Activated CD4-positive, CD25-positive, alpha-beta regulatory T cell treated with anti-CD3 and anti-CD28 coated beads, Interleukin-2, amount 50 U/mL, for 16 hours (primary cell): Measurements from ENCODE around the gene PROZ.

ENCODE experiments used
- DNase-seq: peaks from one replicate; pipeline ENCODE4 v3.0.0-alpha.2; 2020; ENCODE audit warnings: low read depth, low spot score

The PROZ gene

DNA sequence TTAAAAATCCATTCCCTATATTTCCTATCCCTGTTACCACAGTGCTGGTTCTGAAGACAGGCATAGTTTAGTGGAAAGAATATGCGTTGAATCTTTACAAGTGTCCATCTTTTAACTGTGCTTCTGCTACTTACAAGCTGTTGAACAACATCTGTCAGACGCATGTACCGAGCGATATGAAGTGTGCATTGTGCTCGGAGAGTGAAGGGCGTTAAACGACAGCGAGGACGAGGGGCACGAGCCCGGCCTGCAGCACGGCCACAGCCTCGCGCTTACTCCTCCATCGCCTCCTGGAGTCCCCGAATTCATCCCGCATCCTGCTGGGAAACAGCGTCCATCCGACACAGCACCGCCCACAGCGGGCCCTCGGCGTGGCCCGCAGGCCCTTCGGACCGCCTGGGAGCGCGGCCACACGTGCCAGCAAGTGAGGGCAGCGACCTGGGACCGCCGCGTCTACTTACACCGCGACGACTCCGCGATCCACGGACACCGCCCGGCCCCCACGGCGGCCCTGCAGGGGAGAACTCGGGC is 49.5 kb downstream of the PROZ start:
- no peak for DNase-seq

DNA sequence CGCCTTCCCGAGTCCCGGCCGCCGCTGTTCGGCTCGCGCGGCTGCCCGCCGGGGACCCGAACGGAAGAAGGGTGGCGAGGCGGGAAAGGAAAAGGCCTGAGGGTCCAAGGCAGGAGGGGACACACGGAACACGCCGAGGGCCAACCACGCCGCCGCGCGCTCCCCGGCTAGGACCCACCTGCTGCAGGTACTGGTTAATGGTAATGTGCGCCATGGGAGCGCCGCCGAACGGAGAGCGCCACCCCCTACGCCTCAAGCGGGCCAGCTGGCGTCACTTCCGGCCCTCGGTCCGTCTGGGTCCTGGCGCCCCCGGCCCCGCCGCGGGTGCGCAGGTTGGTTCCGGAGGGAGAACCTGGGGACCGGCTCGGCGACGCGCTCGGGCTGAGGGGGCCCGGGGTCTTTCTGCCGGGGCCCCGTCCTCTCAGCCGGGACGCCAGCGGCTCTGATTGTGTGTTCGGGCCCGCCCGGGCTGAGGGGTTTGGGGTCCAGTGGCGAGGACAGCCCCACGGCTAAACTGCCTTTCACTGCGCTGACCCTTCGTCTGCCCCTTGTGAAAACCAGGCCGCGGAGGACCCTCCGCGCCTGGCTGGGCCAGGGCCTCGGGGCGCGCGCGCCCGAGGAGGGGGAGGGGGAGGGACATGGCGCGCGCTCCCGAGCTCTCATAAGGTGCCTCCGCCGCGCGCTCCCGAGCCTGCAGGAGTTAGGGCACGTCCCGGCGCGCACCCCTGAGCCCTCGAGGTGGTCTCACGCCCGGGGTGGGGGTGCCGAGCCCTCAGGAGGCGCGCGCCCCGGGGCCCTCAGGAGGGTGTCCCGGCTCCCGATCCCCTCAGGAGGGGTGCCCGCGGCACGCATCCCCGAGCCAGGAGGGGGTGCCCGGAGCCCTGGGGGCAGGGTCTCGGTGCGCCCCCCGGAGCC is 50.2 kb downstream of the PROZ start, which contains the start of gene PCID2:
Gene PCID2 (minus strand): TSS at position 249 of the 915 bp plus-strand sequence. CDS start 35 bp downstream, at position 214.
- DNase-seq, result peak; percentile 83

DNA sequence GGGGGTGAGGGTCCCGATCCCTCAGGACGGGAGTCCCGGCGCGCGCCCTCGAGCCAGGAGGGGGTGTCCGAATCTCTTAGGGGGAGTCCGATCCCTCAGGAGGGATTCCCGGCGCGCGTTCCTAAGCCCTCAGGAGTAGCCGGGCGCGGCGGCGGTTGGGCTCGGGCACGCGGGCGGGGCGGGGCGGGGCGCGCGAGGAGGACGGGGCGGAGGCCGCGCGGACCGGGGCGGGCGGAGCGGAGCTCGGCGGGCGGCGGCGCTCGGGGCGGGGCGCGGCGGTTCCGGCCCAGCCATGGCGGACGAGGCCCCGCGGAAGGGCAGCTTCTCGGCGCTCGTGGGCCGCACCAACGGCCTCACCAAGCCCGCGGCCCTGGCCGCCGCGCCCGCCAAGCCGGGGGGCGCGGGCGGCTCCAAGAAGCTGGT is 50.9 kb downstream of the PROZ start, which contains the start of gene CUL4A:
Gene CUL4A (plus strand): TSS at position 278 of the 423 bp plus-strand sequence. CDS start 15 bp downstream, at position 293.
- peak; percentile 37 for DNase-seq

DNA sequence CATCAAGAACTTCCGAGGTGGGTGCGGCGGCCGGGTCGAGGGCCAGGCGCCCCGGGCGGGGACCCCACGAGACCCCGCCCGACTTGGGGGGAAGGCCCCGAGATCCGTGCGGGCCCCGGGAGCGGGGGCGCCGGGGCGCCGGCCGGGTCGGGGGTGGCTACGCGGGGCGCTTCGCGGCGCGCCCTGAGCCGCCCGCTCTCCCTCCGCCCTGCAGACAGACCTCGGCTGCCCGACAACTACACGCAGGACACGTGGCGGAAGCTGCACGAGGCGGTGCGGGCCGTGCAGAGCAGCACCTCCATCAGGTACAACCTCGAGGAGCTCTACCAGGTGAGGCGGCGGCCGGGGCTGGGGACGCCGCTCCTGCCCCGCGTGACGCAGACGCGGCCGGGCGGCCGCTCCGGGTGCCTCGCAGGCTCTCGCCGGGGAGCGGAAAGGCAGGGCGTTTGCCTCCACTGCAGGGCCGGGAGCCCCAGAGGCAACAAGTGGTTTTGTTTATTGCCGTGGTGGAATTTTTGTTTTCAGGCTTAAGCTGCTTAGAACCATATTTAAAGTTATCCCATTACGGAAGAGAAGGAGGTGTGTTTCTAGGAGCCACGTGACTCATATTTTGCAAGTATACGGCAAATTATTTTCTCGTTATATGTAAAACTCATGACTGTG is 51.4 kb downstream of the PROZ start:
- peak; percentile 52 for DNase-seq

DNA sequence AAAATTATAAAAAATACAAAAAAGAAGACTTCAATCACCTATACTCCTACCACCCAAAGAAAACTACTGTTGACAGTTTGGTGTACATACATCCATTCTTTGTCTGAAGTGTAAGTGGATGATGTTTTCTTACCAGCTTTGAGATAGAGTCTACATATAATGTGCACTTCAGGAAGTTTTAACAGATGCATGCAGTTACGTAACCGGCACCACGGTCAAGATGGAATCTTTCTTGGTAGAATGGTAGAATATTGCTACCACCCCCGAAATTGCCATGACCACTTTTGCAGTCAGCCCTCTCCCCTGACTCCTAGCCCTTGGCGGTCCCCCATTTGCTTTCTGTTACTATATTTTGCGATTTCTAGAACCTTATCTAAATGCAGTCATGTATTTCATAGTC is 52.4 kb downstream of the PROZ start:
- no peak for DNase-seq

DNA sequence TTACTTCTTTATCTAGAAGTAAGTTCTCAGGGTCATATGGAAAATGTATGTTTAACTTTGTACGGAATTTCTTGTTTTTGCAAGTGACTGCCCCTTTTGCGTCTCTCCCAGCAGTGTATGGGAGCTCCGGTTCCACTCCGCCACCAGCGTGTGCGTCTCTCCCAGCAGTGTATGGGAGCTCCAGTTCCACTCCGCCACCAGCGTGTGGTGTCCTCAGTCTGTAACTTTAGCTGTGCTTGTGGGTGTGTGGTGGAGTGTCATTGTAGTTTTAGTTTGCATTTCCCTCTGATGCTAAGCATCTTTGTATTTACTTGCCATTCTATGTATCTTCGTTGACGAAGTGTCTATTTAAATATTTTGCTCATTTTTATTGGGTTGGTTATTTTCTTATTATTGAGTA is 53.3 kb downstream of the PROZ start:
- no peak for DNase-seq

DNA sequence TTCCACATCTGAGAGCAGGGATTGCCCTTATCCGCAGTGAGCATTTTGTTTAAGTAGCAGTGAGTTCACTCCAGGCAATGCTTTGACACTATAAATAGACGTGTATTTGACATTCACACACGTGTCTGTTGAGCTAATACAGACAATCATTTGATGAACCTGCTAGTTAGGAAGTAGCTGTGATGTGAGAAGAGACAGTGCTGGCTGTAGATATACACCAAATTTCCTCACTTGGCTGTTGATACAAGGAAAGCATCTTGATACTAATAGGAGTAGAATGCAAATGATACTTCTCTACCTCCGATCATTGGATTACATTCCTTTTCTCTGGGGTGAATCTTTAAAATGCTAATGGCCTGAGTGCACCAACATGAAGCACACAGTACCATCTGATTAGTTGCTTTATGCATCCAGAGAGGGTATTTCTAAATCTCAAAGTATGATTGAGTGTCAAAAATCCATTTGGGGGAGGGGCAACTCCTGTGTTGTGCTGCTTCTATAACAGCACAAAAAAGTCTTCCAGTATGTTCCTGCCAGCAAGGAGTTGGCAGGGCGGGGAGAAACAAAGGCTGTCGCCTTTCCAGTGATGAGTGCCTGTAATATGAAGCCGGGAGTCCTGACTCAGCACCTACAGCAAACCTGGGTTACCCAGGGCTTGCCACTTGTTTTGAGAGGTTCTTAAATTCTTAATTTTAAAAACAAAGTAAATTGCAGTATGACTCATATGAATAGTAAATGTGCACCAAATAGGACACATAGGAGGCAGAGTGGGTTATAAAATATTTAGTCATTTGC is 58.0 kb downstream of the PROZ start:
- DNase-seq, result no peak

DNA sequence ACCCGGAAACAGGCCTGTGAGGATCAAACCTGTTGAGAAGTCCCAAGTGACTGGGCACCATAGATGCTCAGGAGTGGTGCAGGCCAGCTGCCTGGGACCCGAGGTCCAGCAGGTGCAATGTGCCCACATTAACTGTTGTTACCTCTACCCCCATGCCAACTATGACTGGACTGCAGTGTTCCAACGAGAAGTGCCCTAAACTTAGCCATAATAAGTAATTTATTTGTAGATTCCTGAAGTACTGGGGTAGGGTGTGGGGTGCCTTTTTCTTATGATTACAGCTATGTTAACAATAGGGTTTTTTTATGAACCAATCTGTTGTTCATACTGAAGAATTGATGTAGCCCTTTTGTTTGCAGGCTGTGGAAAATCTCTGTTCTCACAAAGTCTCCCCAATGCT is 60.1 kb downstream of the PROZ start:
- no peak for DNase-seq

DNA sequence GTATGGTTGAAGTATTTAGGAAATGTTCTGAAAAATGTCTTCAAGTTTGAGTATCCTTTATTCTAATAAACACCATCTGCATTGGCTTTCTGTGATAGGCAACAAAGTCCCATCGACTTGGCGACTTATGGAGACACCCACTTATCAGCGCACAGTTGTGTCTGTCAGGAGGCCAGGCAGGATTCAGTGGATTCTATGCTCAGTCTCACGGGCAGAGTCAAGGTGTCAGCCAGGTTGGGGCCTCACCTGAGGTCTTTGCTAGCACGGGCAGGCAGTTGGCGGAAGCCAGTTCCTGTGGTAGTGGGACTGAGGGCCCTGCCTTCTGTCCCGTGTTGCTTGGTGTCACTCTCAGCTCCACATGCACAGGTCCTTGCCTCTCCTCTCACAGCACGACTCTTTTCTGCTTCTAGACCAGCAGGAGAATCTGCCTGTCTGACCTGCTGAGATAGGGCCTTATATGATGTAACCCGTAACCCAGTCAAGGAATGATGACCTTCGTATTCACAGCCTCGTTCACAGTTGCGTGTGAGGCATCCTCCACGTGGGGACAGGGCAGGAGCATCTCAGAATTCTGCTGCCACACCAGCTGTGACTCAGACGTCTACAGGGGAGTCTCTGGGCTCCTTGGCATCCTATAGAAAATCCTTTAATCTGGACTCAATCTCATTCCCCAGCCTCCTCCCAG is 61.0 kb downstream of the PROZ start:
- no peak for DNase-seq

DNA sequence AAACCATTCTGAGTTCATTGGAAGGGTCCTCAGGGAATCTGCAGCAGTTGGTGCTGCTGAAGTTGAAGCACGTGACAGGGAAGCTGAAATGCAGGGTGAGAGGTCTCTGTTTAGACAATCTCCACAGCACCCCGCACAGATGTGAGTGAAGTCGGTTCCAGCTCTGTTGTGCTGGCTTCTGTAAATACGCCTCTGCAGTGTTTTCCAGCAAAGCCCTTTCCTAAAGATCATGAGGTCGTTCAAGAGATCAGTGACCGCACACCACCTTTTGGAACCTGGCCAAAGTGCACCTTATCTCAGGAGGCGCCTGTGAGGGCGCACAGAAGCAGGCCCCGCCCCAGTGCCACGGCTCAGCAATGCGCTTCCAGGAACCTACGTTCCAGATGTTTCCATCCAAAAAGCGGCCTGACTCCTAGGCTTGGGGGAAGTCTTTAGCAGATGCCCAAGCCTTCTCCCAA is 61.7 kb downstream of the PROZ start:
- no peak for DNase-seq

DNA sequence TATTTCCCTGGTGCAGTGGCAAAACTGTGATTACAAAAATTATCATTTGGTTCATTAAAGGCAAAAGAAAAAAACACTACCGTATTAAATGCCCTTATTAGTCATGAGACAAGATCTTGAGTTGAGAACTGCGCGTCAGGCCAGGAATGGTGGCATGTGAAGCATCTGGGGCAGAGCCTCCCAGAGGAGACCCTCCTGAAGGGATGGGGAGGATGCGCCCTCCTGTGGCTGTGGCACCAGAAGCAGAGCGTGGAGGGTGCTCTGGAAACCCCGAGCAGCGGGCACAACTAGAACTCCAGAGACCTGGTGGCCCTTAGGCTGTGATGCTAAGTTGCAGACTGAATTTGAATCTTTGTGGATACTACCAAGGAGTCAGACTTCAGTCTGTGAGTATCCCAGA is 62.4 kb downstream of the PROZ start:
- no peak for DNase-seq
